Neural cell (in vitro differentiated cells): Measurements from ENCODE around the gene KCTD18. TPM values are rescaled to one million over a fixed set of nuclear protein-coding genes. Genes with fewer than 3 reads are reported as not detected.

Experiments
- H2AFZ ChIP-seq: fragments of 200-600, 300-800 bp; sonication (generic), shearing (Covaris generic); 2 replicates; pipeline ENCODE4 v1.6.0; 2014; ENCODE audit warnings: low read depth, mild to moderate bottlenecking, antibody characterized with exemption, low read length, moderate library complexity
- H3F3A ChIP-seq: fragments of 200-600 bp; shearing (Covaris generic); 2 replicates; pipeline ENCODE4 v1.6.1; 2016; ENCODE audit warnings: mild to moderate bottlenecking, moderate library complexity, mixed read lengths, antibody characterized with exemption, low read length; ENCODE audit not compliant: insufficient read depth, poor library complexity, severe bottlenecking
- H3K27ac ChIP-seq: fragments of 200-600, 300-800 bp; sonication (generic), shearing (Covaris generic); 2 replicates; pipeline ENCODE4 v1.5.1; 2014; ENCODE audit warnings: mild to moderate bottlenecking, low read length, moderate library complexity
- H3K27me3 ChIP-seq: fragments of 300-800, 200-600 bp; sonication (generic), shearing (Covaris generic); 2 replicates; pipeline ENCODE4 v1.6.0; 2014; ENCODE audit warnings: mild to moderate bottlenecking, low read depth, low read length, moderate library complexity; ENCODE audit not compliant: insufficient read depth
- H3K36me3 ChIP-seq: fragments of 300-800, 200-600 bp; sonication (generic), shearing (Covaris generic); 2 replicates; pipeline ENCODE4 v1.5.1; 2014; ENCODE audit warnings: mild to moderate bottlenecking, antibody characterized with exemption, low read length, moderate library complexity; ENCODE audit not compliant: insufficient read depth
- H3K4me2 ChIP-seq: fragments of 300-800, 200-600 bp; sonication (generic), shearing (Covaris generic); 2 replicates; pipeline ENCODE4 v1.6.0; 2014; ENCODE audit warnings: mild to moderate bottlenecking, low read length
- H3K4me3 ChIP-seq: fragments of 300-800, 200-600 bp; sonication (generic), shearing (Covaris generic); 2 replicates; pipeline ENCODE4 v1.5.1; 2014; ENCODE audit warnings: mild to moderate bottlenecking, low read length, moderate library complexity
- H3K79me2 ChIP-seq: fragments of 200-600 bp; shearing (Covaris generic); replicated peaks from 2 replicates; pipeline ENCODE4 v1.6.0; 2014; ENCODE audit warnings: mild to moderate bottlenecking, low read length, moderate library complexity; ENCODE audit not compliant: insufficient read depth
- H3K9ac ChIP-seq: fragments of 300-800, 200-600 bp; sonication (generic), shearing (Covaris generic); 2 replicates; pipeline ENCODE4 v1.6.1; 2016; ENCODE audit warnings: mild to moderate bottlenecking, low read length, mixed read lengths
- H3K9me2 ChIP-seq: fragments of 200-600 bp; shearing (Covaris generic); 2 replicates; pipeline ENCODE4 v1.6.1; 2016; ENCODE audit warnings: mild to moderate bottlenecking, low read length, mixed read lengths; ENCODE audit not compliant: insufficient read depth
- H3K9me3 ChIP-seq: fragments of 200-600, 300-800 bp; sonication (generic), shearing (Covaris generic); 2 replicates; pipeline ENCODE4 v1.6.1; 2016; ENCODE audit warnings: mild to moderate bottlenecking, mixed run types, low read length, moderate library complexity, mixed read lengths
- H4K20me1 ChIP-seq: fragments of 200-600 bp; shearing (Covaris generic); 2 replicates; pipeline ENCODE4 v1.6.1; 2016; ENCODE audit warnings: mild to moderate bottlenecking, mixed run types; ENCODE audit not compliant: insufficient read depth
- EP300 ChIP-seq: fragments of 450-650 bp; conservative IDR thresholded peaks from 2 replicates; pipeline ENCODE4 v1.6.1; 2014; ENCODE audit warnings: antibody characterized with exemption, mild to moderate bottlenecking, moderate library complexity; ENCODE audit not compliant: poor library complexity, severe bottlenecking
- EZH2 ChIP-seq: fragments of 200-600, 300-800 bp; shearing (Covaris generic), sonication (generic); IDR thresholded peaks from 2 replicates; pipeline ENCODE4 v1.6.1; 2014; ENCODE audit warnings: antibody characterized with exemption, low read length, borderline replicate concordance, mild to moderate bottlenecking; ENCODE audit not compliant: insufficient read depth, poor library complexity, severe bottlenecking
- MXI1 ChIP-seq: fragments of 450-650 bp; conservative IDR thresholded peaks from 2 replicates; pipeline ENCODE4 v1.6.1; 2014; ENCODE audit warnings: antibody characterized with exemption, mild to moderate bottlenecking; ENCODE audit not compliant: poor library complexity, severe bottlenecking
- POLR2AphosphoS5 ChIP-seq: IDR thresholded peaks from 2 replicates; pipeline ENCODE4 v1.6.1; 2012
- RAD21 ChIP-seq: fragments of 450-650 bp; conservative IDR thresholded peaks from 2 replicates; pipeline ENCODE4 v1.6.1; 2014; ENCODE audit warnings: antibody characterized with exemption, mild to moderate bottlenecking, moderate library complexity
- SMC3 ChIP-seq: fragments of 450-650 bp; conservative IDR thresholded peaks from 2 replicates; pipeline ENCODE4 v1.6.1; 2014; ENCODE audit warnings: antibody characterized with exemption, mild to moderate bottlenecking, moderate library complexity; ENCODE audit not compliant: poor library complexity
- TAF1 ChIP-seq: IDR thresholded peaks from 2 replicates; pipeline ENCODE4 v1.6.1; 2012; ENCODE audit warnings: low read depth
- polyA plus RNA-seq: library from polyadenylated mRNA; depleted of rRNA; stranded (reverse); fragments of >200 nt; gene quantifications from 2 replicates; pipeline ENCODE4 v1.2.3, GENCODE V29; 2014
- TF ChIP-seq, protein P1 (sequence below): IDR thresholded peaks from 2 replicates; pipeline ENCODE4 v1.6.1; 2012; ENCODE audit warnings: borderline replicate concordance
- TF ChIP-seq, protein P2 (sequence below): fragments of 450-650 bp; IDR thresholded peaks from 2 replicates; pipeline ENCODE4 v1.5.1; 2014; ENCODE audit warnings: antibody characterized with exemption, mild to moderate bottlenecking, moderate library complexity; ENCODE audit not compliant: poor library complexity, severe bottlenecking

The KCTD18 gene
- polyA plus RNA-seq, 1 donor from 2014 or later, result 17.0 TPM

DNA sequence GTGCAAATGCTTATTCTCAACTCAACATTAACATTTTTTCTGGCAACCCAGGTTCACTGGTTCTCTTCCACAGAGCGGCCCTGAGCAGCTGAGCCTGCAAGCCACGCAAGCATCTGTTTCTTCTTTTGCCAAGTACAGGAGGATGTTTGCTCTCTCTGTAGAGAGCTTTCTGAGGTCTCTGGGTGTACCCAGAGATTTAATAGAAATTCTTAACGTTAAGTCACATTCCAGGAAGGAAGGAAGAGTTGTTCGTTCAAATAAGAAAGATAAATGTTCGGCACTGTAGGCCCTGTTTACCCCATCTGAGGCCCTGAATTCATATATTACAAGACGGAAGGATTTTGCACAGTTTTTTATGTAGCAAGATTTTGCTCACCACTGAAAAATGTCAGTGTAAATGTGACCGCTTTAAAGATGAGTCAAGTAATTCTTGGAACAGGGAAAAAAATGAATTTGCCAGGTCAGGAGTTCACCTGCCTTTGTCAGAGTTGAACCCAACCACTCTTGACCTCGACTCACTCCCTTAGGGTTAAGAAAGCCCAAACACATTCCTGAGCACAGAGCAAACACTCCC, 30.1 kb downstream of the KCTD18 start:
- Histone ChIP-seq H3K79me2 (no peaks in the 10 kb centered on the region), H4K20me1 (no peaks in the 10 kb centered on the region), H3K9me3 (no peaks in the 10 kb centered on the region), H3K27me3 (no peaks in the 10 kb centered on the region), H3K9me2 (no peaks in the 10 kb centered on the region), H3F3A (no peaks in the 10 kb centered on the region), H3K36me3 (no peaks in the 10 kb centered on the region), H3K4me3 (no peak overlapping the region), H3K9ac (no peak overlapping the region), H2AFZ (no peak overlapping the region), H3K4me2 (no peak overlapping the region), H3K27ac (no peak overlapping the region)
- TF ChIP-seq EP300, result no peak
- TF ChIP-seq EZH2, result no peak
- TF ChIP-seq, protein P1, sequence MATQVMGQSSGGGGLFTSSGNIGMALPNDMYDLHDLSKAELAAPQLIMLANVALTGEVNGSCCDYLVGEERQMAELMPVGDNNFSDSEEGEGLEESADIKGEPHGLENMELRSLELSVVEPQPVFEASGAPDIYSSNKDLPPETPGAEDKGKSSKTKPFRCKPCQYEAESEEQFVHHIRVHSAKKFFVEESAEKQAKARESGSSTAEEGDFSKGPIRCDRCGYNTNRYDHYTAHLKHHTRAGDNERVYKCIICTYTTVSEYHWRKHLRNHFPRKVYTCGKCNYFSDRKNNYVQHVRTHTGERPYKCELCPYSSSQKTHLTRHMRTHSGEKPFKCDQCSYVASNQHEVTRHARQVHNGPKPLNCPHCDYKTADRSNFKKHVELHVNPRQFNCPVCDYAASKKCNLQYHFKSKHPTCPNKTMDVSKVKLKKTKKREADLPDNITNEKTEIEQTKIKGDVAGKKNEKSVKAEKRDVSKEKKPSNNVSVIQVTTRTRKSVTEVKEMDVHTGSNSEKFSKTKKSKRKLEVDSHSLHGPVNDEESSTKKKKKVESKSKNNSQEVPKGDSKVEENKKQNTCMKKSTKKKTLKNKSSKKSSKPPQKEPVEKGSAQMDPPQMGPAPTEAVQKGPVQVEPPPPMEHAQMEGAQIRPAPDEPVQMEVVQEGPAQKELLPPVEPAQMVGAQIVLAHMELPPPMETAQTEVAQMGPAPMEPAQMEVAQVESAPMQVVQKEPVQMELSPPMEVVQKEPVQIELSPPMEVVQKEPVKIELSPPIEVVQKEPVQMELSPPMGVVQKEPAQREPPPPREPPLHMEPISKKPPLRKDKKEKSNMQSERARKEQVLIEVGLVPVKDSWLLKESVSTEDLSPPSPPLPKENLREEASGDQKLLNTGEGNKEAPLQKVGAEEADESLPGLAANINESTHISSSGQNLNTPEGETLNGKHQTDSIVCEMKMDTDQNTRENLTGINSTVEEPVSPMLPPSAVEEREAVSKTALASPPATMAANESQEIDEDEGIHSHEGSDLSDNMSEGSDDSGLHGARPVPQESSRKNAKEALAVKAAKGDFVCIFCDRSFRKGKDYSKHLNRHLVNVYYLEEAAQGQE, result no peak
- TF ChIP-seq POLR2AphosphoS5, result no peak
- no peak for TF ChIP-seq TAF1
- TF ChIP-seq, protein P2, sequence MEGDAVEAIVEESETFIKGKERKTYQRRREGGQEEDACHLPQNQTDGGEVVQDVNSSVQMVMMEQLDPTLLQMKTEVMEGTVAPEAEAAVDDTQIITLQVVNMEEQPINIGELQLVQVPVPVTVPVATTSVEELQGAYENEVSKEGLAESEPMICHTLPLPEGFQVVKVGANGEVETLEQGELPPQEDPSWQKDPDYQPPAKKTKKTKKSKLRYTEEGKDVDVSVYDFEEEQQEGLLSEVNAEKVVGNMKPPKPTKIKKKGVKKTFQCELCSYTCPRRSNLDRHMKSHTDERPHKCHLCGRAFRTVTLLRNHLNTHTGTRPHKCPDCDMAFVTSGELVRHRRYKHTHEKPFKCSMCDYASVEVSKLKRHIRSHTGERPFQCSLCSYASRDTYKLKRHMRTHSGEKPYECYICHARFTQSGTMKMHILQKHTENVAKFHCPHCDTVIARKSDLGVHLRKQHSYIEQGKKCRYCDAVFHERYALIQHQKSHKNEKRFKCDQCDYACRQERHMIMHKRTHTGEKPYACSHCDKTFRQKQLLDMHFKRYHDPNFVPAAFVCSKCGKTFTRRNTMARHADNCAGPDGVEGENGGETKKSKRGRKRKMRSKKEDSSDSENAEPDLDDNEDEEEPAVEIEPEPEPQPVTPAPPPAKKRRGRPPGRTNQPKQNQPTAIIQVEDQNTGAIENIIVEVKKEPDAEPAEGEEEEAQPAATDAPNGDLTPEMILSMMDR, result no peak
- TF ChIP-seq SMC3, result no peak
- no peak for TF ChIP-seq RAD21
- TF ChIP-seq MXI1, result no peak

DNA sequence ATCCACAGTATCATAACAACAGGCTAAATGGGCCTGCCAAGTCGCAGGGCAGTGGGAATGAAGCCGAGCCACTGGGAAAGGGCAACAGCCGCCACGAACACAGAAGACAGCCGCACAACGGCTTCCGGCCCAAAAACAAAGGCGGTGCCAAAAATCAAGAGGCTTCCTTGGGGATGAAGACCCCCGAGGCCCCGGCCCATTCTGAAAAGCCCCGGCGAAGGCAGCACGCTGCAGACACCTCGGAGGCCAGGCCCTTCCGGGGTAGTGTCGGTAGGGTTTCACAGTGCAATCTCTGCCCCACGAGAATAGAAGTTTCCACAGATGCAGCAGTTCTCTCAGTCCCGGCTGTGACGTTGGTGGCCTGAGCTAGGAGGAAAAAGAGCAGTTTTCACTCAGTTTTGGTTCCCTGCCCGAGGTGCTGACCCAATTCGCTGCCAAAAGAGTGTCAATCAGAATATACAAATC, 32.2 kb downstream of the KCTD18 start:
- H3K4me2 ChIP-seq, result no peak overlapping the region
- no peak overlapping the region for H3K9ac ChIP-seq
- H3K9me2 ChIP-seq, result no peaks in the 10 kb centered on the region
- TF ChIP-seq MXI1 (no peak), EP300 (no peak), EZH2 (no peak), POLR2AphosphoS5 (no peak), TAF1 (no peak), RAD21 (no peak)
- TF ChIP-seq, protein P2, result no peak
- TF ChIP-seq, protein P1, result no peak
- H3K36me3 ChIP-seq, result no peaks in the 10 kb centered on the region
- no peaks in the 10 kb centered on the region for H3F3A ChIP-seq
- H3K27ac ChIP-seq, result no peak overlapping the region
- no peak overlapping the region for H3K4me3 ChIP-seq
- H2AFZ ChIP-seq, result no peak overlapping the region
- H3K79me2 ChIP-seq, result no peaks in the 10 kb centered on the region
- no peaks in the 10 kb centered on the region for H4K20me1 ChIP-seq
- no peaks in the 10 kb centered on the region for H3K27me3 ChIP-seq
- H3K9me3 ChIP-seq, result no peaks in the 10 kb centered on the region
